CD14-positive monocyte (primary cell): ENCODE measurements around the gene CHRNA3. TPM values are rescaled to one million over a fixed set of nuclear protein-coding genes. Genes with fewer than 3 reads are reported as not detected.

Experiments
- DNase-seq, 3 donors: peaks; one replicate each; pipeline ENCODE4 v3.0.0-alpha.2; 2011 to 2022
- H2AFZ ChIP-seq: 2 replicates; pipeline ENCODE4 v1.6.0; 2012; ENCODE audit warnings: mild to moderate bottlenecking, low read depth, low read length, inconsistent platforms; ENCODE audit not compliant: insufficient read depth, poor library complexity, severe bottlenecking
- H3K27ac ChIP-seq, 2 donors: 1 replicate in 1 of 2; 2 replicates in 1 of 2; pipeline ENCODE4 v1.5.1; 2012 to 2013; ENCODE audit warnings: low read length in 2 of 2, control low read depth in 1 of 2, inconsistent platforms in 1 of 2, low read depth in 1 of 2, mild to moderate bottlenecking in 1 of 2
- H3K27me3 ChIP-seq, 2 donors: one replicate each; pipeline versions ENCODE4 v1.6.0 to v1.6.1; 2011 to 2013; ENCODE audit warnings: low read length in 2 of 2; ENCODE audit not compliant: control insufficient read depth in 2 of 2, insufficient read depth in 2 of 2
- H3K36me3 ChIP-seq, 2 donors: replicated peaks in 1 of 2; 1 replicate in 1 of 2; 2 replicates in 1 of 2; pipeline versions ENCODE4 v1.5.1 to v1.6.1; 2012 to 2013; ENCODE audit warnings: low read length in 2 of 2, control low read depth in 1 of 2, inconsistent platforms in 1 of 2, mild to moderate bottlenecking in 1 of 2; ENCODE audit not compliant: insufficient read depth in 2 of 2, control insufficient read depth in 1 of 2
- H3K4me1 ChIP-seq, 2 donors: 1 replicate in 1 of 2; 2 replicates in 1 of 2; pipeline versions ENCODE4 v1.5.1 to v1.6.1; 2012 to 2013; ENCODE audit warnings: low read length in 2 of 2, control low read depth in 1 of 2, inconsistent platforms in 1 of 2, mild to moderate bottlenecking in 1 of 2, moderate library complexity in 1 of 2; ENCODE audit not compliant: insufficient read depth in 2 of 2, control insufficient read depth in 1 of 2
- H3K4me2 ChIP-seq: replicated peaks from 2 replicates; pipeline ENCODE3; 2012; ENCODE audit warnings: low read length, moderate library complexity, mild to moderate bottlenecking; ENCODE audit not compliant: poor library complexity, severe bottlenecking; ENCODE audit errors: extremely low read depth
- H3K4me3 ChIP-seq, 3 experiments: fragments of 200-600 bp in 1 of 3; sonication (generic) in 1 of 3; replicated peaks in 1 of 3; 1 replicate in 2 of 3; 2 replicates in 1 of 3; pipeline ENCODE4 v1.5.1; 2011 to 2013; ENCODE audit warnings: low read length in 3 of 3, mild to moderate bottlenecking in 3 of 3, control low read depth in 2 of 3, low read depth in 2 of 3, inconsistent platforms in 1 of 3, moderate library complexity in 1 of 3
- H3K79me2 ChIP-seq: 2 replicates; pipeline ENCODE4 v1.6.0; 2012; ENCODE audit warnings: mild to moderate bottlenecking, control low read depth, inconsistent platforms, low read length, moderate library complexity; ENCODE audit not compliant: insufficient read depth
- H3K9ac ChIP-seq: 2 replicates; pipeline ENCODE4 v1.6.0; 2017; ENCODE audit warnings: low read length, mild to moderate bottlenecking; ENCODE audit not compliant: insufficient read depth, poor library complexity, severe bottlenecking
- H3K9me3 ChIP-seq, 2 donors: replicated peaks in 1 of 2; 1 replicate in 1 of 2; 2 replicates in 1 of 2; pipeline versions ENCODE4 v1.5.1 to v1.6.1; 2012 to 2013; ENCODE audit warnings: low read length in 2 of 2, control low read depth in 1 of 2; ENCODE audit not compliant: control insufficient read depth in 1 of 2, insufficient read depth in 1 of 2
- H4K20me1 ChIP-seq: 2 replicates; pipeline ENCODE4 v1.6.0; 2012; ENCODE audit warnings: mild to moderate bottlenecking, low read length, control low read depth, moderate library complexity; ENCODE audit not compliant: insufficient read depth
- H3K27ac Mint-ChIP-seq, 7 donors: one replicate each; pipeline ENCODE4 v1.8.0; 2020; ENCODE audit warnings: mild to moderate bottlenecking in 7 of 7, mixed read lengths in 7 of 7, moderate library complexity in 6 of 7, inconsistent platforms in 2 of 7
- H3K27me3 Mint-ChIP-seq, 3 donors: one replicate each; pipeline ENCODE4 v1.8.0; 2021 to 2022; ENCODE audit warnings: low read depth in 3 of 3, mild to moderate bottlenecking in 3 of 3, mixed read lengths in 3 of 3, moderate library complexity in 3 of 3, inconsistent platforms in 1 of 3
- H3K36me3 Mint-ChIP-seq, 2 donors: one replicate each; pipeline ENCODE4 v1.8.0; 2020; ENCODE audit warnings: mixed read lengths in 2 of 2, inconsistent platforms in 1 of 2, mild to moderate bottlenecking in 1 of 2
- H3K4me1 Mint-ChIP-seq: one replicate; pipeline ENCODE4 v1.8.0; 2020; ENCODE audit warnings: mild to moderate bottlenecking, mixed read lengths
- H3K4me3 Mint-ChIP-seq, 2 donors: one replicate each; pipeline ENCODE4 v1.8.0; 2020; ENCODE audit warnings: mild to moderate bottlenecking in 2 of 2, mixed read lengths in 2 of 2, moderate library complexity in 1 of 2
- H3K9me3 Mint-ChIP-seq, 7 donors: one replicate each; pipeline ENCODE4 v1.8.0; 2020 to 2022; ENCODE audit warnings: mixed read lengths in 7 of 7, mild to moderate bottlenecking in 6 of 7, moderate library complexity in 6 of 7, inconsistent platforms in 2 of 7
- CTCF ChIP-seq: fragments of 200-600 bp; IDR thresholded peaks from one replicate; pipeline ENCODE4 v1.8.0; 2022; ENCODE audit warnings: antibody characterized with exemption, mild to moderate bottlenecking
- WGBS: methylation state at CpG from one replicate; pipeline ENCODE4 v1.1.5; 2013; ENCODE audit warnings: missing lambda C conversion rate; ENCODE audit not compliant: insufficient coverage; 5-methylcytosine and 5-hydroxymethylcytosine counted together
- intact Hi-C, 2 donors: fragments of 100-400 bp; cut with micrococcal nuclease; formaldehyde crosslinking; loops; one replicate each; pipeline versions ENCODE4 v1.15.0 to v1.15.1; 2023
- polyA plus RNA-seq, 3 donors: library from polyadenylated mRNA; depleted of rRNA in 1 of 3; unstranded in 2 of 3; stranded (reverse) in 1 of 3; fragments of 300-500 nt in 2 of 3; fragments of >200 nt in 1 of 3; fragmentation: Illumina TruSeq in 2 of 3; gene quantifications; 1 replicate in 2 of 3; 2 replicates in 1 of 3; pipeline ENCODE4 v1.2.3, GENCODE V29; 2012 to 2021

The CHRNA3 gene
- polyA plus RNA-seq, 3 donors = not detected

GRCh38 chr15:78650022-78650421, 29.2 kb upstream of the CHRNA3 start:
- H3K4me3 ChIP-seq = no peak overlapping the region
- H3K9me3 Mint-ChIP-seq = no peaks in the 10 kb centered on the region
- 97% methylated on average over 4 of the region's 4 CpGs for WGBS
- peaks cover 1 to 4% (median 1%) of the 10 kb centered on the region in 3 donors for H3K27me3 Mint-ChIP-seq
- no peaks in the 10 kb centered on the region for H3K9me3 ChIP-seq
- H4K20me1 ChIP-seq = no peaks in the 10 kb centered on the region
- H3K79me2 ChIP-seq = no peaks in the 10 kb centered on the region
- no peak for DNase-seq
- no peak overlapping the region for H2AFZ ChIP-seq
- TF ChIP-seq CTCF = no peak
- H3K36me3 Mint-ChIP-seq = no peaks in the 10 kb centered on the region
- no peaks in the 10 kb centered on the region for H3K4me1 Mint-ChIP-seq
- intact Hi-C loops = no loop called here
- no peaks in the 10 kb centered on the region for H3K36me3 ChIP-seq
- H3K4me2 ChIP-seq = no peak overlapping the region
- no peaks in the 10 kb centered on the region for H3K27me3 ChIP-seq
- H3K27ac Mint-ChIP-seq = no peak overlapping the region
- no peaks in the 10 kb centered on the region for H3K4me1 ChIP-seq
- no peak overlapping the region for H3K9ac ChIP-seq
- no peak overlapping the region for H3K4me3 Mint-ChIP-seq
- no peak overlapping the region for H3K27ac ChIP-seq

GRCh38 chr15:78645009-78645408, 24.2 kb upstream of the CHRNA3 start:
- Histone ChIP-seq H2AFZ (no peak overlapping the region), H3K9me3 (no peaks in the 10 kb centered on the region), H3K9ac (no peak overlapping the region), H4K20me1 (no peaks in the 10 kb centered on the region), H3K4me2 (no peak overlapping the region), H3K79me2 (no peaks in the 10 kb centered on the region), H3K4me3 (no peak overlapping the region), H3K4me1 (peaks cover 9 to 12% of the 10 kb centered on the region in 2 donors), H3K27me3 (peaks cover 0 to 16% of the 10 kb centered on the region in 2 donors), H3K36me3 (no peaks in the 10 kb centered on the region), H3K27ac (no peak overlapping the region)
- H3K27ac Mint-ChIP-seq = no peak overlapping the region
- H3K36me3 Mint-ChIP-seq = no peaks in the 10 kb centered on the region
- no peak overlapping the region for H3K4me3 Mint-ChIP-seq
- no peak for DNase-seq
- peaks cover 14% of the 10 kb centered on the region for H3K4me1 Mint-ChIP-seq
- no peak for TF ChIP-seq CTCF
- intact Hi-C loops = no loop called here
- H3K9me3 Mint-ChIP-seq = peaks cover 0 to 5% (median 0%) of the 10 kb centered on the region in 7 donors
- H3K27me3 Mint-ChIP-seq = peaks cover 14 to 26% (median 16%) of the 10 kb centered on the region in 3 donors
- 100% methylated on average over 4 of the region's 4 CpGs for WGBS
